B cell (primary cell): Measurements from ENCODE around the gene PRRX1.

Source experiments
- CTCF ChIP-seq: fragments of 200-600 bp; IDR thresholded peaks from one replicate; pipeline ENCODE4 v1.8.0; 2022; ENCODE audit warnings: antibody characterized with exemption, mild to moderate bottlenecking
- EZH2 ChIP-seq: IDR thresholded peaks from 2 replicates; pipeline ENCODE4 v1.6.1; 2012; ENCODE audit warnings: borderline replicate concordance, low read depth, mild to moderate bottlenecking, moderate library complexity, low read length; ENCODE audit not compliant: insufficient read depth, poor library complexity, severe bottlenecking

DNA sequence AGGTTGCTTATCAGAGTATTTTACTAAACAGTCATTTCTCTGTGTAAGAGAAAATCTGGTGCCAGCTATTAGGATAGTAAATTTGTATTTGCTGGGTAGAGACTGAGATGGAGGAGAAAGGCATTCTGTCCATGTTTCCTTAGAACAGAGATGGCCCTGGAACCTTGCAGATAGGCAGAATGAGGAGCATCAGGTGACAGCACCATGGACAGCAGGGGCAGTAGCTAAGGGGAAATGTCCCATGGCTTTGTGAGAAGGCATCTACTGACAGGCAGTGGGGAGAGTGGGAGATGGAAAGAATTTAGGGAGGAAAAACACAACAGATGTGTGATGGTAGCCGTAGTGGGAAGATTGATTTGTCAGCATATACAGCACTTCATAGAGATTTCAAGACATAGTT, 105.0 kb downstream of the PRRX1 start:
- no peak for TF ChIP-seq CTCF
- TF ChIP-seq EZH2, result no peak
